NOMO-1 (cell line): ENCODE data around the gene SPART.
"Not testable (repeated sequence)": the region's sequence is repeated elsewhere in the genome, so short reads cannot be mapped to it uniquely, and the experiment has no call there.

ENCODE experiments used
- DNase-seq, 2 experiments: peaks; one replicate each; lab custom pipeline; 2025; ENCODE audit not compliant: unreplicated experiment in 2 of 2; lab: John Stamatoyannopoulos, UW

The SPART gene

DNA sequence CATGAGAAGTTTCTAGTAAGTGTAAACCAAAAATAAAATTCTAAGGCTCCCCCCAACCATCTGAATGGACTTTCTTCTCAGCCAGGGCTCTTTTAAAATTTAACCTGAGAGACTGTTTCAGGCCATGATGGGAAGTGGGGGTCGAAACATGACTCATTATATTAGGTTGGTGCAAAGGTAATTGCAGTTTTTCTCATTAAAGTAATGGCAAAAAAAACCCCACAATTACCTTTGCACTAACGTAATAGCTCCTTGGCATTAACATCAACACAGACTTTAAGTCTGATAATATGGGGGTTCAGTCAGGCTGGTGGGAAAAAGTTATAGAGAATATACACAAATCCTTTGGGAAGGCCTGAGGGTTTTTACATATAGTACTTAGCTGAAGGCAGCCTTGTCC is 9.4 kb upstream of the SPART start:
- DNase-seq: no peak

DNA sequence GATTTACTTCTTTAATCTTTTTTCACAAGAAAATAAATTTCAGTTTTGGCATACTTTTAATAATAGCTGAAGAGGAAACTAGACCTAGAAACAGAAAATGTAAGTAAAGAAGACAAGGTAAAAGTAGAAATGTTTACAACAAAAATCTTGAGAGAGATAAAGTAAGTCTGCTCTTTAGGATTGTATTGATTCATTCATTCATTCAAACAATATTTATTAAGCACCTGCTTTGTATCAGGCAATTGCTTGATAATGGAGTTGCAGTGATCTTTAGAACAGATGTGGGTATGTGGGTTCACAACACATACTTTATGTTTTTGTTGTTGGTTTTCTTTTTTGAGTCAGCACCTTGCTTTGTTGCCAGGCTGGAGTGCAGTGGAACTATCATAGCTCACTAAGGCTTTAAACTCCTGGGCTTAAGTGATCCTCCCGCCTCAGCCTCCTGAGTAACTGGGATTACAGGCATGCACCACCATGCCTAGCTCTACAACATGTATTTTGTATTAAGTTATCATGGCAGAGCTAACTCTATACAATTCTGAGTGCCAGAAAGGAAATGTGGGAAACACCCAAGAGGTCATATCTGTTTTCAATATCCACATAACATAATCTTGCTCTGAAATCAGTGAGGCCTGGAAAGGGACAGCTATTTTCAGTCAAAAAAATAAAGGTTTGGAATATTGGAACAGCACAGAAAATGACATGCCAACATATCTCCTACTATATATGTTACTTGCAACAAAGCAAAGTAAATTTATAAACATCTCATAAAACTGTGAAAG is 8.8 kb upstream of the SPART start:
- DNase-seq: no peak

DNA sequence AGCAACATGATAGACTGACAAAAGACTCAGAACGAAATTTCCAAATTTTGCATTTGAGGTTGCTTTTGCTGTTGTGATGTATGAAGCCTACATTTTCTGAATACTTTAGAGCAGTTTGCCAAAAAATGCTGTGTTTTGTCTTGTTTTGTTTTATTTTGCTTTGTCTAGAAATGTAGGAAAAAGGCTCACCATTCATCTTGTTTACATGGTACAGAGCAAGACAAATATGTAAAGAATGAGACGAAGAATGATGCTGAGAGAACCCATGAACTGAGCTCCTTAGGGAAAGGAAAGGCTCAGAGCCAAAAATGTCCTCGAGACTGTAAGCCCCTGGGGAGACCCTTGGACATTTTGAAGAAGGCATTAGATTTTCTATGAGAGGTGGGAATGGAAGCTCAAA is 6.8 kb upstream of the SPART start:
- DNase-seq: no peak

DNA sequence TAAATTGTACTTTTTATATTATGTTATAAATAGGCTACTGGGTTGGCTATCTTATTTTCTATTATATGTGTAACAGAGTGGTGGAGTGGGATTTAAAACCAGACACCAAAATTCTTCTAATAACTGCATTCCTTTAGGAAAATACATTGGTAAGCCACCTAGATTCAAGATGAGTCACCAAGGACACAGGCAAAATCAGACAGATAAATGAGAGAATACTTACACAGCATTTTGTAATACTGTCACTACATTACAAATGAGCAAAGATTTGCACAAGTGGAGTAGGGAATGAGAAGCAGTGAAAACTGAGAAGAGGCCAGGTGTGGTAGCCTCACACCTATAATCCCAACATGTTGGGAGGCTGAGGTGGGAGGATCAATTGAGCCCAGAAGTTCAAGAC is 6.2 kb upstream of the SPART start:
- DNase-seq: no peak

DNA sequence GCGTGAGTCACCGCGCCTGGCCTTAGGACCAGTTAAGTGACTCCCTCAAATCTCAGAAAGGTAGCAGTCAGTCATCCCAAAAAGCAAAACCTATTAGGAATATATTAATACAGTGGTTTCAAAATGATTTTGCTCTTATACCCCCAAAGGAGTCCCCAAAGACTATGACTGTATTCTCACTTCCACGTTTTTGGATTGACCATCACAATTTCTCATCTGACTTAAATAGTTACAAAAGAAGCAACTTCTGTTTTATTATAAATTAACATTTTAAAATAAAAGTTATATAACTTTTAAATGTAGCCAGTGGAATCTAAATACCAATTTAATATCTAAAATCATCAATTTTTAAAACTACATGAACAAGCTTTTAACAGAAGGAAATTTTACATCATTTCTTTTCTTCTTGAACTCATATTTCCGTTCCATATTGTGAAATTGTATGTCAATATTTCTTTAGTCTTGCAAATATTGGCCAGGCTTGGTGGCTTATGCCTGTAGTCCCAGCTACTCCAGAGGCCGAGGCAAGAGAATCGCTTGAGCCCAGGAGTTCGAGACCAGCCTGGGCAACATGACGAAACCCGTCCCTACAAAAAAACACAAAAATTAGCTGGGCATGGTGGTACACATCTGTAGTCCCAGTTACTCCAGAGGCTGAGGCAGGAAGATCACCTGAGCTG is 1.5 kb upstream of the SPART start:
- DNase-seq: peak; percentile 19 to 70

DNA sequence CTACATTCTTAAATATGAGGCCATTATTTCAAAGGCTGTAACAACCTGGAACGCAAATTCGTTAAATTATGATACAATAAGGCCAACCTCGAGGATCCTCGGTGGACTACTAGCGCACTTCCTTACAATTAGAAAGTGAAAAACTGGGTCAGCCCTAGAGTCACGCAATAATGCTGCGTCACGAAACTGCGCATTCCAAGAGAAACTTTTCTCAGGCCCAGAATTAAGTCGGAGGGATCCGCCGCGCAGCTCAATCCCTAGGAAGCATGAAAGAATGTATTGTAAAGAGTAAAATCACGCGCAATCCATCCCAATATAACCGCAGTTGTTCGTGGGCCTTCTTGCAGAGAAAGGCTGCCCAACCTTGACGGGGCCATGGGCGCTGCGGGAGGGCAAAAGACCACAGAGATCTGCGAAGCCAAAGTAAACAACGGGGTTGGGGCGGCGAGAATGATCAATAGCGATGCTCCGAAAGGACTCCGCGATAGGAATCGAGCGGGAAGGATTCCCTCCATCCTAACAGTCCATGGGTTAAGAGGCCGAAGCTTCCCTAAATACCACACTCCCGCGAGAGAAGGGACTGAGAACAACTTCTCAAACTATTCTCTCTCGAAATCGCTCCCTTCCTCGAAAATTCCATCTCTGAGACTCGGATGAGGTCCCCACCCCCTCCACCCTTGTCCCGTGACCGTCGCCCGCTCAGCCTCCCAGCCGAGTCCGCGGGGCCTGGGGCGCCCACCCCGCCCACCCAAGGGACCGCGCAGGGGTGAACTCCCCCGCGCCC is 564 bp downstream of the SPART start:
- peak; percentile 55 to 78 for DNase-seq

DNA sequence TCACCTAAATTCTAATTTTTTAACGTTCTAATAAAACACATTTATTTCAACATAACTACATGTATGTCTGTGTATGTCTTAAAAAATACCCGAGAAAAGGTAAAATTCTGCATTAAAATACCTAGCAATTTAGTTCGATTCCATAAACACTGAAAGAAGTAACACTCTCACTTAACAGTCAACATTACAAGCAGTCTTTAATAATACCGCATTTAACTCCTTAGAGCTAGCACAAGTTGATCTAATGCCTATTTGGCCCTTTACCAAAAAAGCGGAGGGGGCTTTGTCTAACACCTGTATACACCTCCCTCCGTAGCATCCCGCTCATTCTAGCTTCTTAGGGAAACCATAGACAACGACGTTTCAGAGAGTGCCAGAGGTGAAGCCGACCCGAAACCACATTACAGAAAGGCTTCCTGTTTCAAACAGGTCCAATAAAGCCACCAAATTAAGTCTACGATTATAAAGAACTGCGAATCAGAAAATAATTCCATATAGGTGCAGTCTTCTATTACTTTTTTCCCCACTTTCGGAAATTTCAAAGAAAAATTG is 1.2 kb downstream of the SPART start:
- peak in 1 of 2 experiments; percentile 73 for DNase-seq

DNA sequence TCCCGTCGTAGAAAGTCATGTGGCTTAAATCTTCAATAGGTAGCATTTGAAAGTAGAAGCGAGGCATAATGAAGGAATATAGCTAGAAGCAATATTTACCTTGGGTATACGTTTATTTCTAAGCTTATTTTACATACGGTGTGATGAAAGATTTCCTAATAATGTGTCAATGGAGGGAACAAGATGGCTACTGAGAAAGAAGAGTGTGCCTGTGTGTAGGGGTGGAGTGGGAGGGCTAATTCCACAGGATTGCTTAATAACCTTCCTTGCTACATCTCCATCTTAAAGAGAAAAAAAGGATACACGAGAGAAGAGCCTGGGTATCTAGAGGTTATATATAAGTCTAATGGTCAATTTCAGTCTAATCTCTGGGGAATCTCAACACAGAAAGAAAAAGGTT is 2.0 kb downstream of the SPART start:
- DNase-seq: peak; percentile 55

DNA sequence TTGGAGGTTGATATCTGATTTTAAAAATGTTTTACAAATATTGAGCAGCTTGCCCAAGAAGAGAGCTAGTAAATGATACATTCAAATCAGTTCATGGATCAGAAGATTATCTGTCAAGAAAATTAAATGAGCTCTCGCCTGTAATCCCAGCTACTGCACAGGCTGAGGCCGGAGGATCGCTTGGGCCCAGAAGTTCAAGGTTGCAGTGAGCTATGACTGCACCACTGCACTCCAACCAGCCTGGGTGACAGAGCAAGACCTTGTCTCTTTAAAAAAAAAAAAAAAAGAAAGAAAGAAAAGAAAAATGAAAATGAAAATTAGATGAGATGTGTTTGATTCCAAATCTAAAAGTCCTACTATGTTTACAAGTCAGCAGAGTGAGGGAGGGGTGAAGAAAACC is 2.4 kb downstream of the SPART start:
- no peak for DNase-seq

DNA sequence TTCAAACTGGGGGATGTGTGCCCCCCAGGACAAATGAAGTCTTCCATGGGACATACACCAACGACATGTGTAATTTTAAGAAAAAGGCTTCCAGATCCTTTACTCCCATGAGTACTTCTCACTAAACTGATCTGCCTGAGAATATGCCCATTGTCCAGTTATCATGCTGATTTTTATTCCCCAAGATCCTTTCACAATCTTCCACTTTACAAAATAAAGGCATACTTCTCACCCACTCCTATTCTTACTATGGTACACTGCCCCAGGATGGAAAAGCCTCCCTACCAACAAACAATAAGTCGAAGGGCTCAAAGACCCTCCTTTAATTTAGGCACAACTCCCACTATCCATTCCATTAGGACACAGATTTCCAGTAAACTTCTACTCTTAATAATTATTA is 3.5 kb downstream of the SPART start:
- DNase-seq: no peak

DNA sequence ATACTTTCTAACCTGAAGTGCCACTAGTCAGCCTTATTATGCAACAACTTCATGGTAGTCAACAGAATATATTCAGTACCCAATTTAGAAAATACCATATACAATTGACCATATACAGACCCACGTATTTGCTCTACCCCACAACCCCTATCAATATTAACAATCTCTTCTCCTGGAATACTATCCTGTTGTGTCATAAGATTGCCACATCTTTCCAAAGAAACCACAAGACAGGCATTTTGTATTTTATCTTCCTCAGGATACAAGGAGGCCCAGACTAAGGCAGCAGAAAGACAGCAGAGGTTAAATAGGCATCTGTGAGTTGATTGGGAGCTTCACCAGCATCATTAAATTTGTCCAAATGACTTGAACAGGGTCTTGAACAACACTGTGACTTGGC is 4.5 kb downstream of the SPART start:
- no peak for DNase-seq

DNA sequence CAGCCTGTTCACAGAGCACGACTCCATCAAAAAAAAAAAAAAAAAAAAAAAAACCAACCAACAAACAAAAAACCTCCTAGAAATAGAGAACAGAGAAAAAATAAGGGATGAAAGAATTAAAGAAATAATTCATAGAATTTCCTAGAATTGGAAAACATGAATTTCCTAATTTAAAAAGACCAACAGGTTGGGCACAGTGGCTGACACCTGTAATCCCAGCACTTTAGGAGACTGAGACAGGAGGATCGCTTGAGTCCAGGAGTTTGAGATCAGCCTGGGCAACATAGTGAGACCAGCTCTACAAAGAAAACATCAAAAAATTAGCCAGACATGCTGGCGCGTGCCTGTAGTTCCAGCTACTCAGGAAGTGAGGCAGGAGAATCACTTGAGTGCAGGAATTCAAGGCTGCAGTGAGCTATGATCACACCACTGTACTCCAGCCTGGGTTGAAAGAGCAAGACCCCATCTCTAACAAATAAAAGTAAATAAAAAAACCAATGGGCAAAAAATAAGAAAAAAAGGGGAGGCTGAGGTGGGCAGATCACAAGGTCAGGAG is 6.5 kb downstream of the SPART start:
- DNase-seq: no peak

DNA sequence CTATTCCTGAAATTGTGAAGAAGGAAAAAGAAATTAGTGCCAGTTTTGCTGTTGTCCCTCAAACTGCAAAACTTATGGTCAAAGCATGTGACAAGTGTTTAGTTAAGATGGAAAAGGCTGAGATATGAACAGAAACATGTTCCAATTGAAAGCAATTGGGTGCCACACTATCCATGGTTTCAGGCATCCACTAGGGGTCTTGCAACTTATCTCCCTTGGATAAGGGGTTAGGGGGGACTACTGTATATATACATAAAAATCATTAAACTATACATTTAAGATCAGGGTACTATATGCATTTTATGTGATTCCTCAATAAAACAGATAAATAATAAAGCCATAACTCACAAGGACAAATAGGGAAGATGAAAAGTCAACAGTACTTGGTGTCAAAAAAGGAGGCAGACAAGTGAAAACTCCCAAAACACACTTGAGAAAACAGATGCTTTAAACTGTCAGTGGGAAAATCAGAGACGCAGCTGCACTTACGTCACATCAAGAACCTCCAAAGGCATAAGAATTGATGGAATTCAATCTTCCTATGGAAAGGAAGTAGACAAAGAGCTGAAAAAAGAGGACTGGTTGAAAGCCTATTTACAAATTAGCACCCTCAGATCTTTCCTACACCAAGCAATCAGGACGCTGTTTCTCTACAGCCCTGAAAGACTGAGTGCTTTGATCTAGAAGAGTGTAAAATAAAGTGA is 8.1 kb downstream of the SPART start:
- DNase-seq: no peak

DNA sequence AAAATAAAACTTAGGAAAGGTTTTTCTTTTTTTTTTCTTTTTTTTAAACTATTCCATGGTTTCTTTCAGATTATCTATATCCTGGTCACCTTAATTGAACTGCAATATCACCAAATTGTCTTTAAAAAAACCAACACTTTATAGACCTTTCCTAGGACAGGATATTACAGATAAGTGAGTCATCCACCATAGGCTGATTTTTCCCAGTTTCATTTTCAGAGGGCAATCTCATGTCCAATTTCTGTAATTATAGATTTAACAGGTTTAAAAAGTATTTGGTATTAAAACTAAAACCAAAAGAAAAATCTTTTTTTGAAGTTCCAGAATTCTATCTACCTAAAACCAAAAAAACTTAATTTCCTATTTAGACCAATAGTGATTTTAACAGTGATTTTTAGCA is 13.2 kb downstream of the SPART start:
- DNase-seq: no peak

DNA sequence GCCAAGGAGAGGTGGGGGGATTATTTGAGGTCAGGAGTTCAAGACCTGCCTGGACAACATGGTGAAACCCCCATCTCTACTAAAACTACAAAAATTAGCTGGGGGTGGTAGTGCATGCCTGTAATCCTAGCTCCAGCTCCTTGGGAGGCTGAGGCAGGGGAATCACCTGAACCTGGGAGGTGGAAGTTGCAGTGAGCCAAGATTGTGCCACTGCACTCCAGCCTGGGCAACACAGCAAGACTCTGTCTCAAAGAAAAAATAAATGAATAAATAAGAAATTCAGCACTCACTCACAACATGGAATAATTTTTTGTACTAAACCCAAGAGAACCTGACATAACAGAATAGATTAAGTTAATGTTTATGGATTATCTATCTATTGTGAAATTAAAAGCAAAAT is 13.9 kb downstream of the SPART start:
- DNase-seq: not testable (repeated sequence)

DNA sequence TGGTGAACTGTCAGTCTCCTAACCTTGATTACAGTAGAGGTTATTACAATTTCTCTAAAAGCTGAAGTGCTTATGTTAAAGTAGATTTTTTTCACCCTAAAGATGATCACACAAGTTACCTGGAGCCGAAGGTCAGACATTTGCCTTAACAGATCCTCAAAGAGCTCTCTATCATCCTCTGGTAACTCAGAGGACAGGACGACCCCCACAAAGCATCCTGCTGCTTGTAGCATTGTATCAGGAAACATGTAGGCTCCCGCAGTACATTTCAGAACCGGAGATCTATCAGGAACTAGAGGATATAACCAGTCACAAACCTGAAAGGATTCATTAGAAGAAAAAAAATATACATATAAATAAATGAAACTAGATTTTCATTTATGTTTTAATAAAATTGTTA is 14.9 kb downstream of the SPART start:
- no peak for DNase-seq

DNA sequence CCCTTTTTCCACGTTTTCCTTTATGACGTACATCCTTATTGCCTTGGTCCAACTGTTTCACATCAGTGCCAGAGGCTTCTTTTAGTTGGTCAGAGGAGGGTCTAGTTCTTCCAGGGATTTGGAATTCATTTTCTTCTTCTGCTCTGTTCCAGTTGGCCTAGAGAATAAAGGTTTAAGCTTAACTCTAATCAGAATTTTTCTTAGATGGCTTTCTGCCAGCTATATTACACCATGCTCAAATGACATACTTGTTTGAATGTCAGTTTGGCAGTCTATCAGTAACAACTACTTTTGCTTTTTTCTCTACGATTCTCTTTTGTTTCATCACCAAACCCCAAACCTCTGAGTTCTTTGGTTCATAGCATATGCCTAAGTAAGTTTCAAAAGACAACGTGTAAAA is 16.8 kb downstream of the SPART start:
- no peak for DNase-seq

DNA sequence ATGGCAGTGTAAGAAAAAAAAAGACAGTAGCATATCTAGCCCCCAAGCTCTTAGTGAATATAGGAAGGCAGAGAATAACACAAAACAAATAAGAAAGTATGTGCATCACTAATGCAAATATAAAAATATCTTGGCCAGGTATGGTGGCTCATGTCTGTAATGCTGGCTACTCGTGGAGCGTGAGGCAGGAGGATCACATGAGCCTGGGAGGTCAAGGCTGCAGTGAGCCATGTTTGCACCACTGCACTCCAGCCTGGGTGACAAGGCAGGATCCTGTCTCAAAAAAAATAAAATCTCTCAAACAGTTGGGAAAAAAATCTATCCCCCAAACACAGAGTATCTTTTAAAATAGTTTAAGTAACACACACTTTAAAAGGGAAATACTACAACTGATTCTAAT is 17.4 kb downstream of the SPART start:
- no peak for DNase-seq

DNA sequence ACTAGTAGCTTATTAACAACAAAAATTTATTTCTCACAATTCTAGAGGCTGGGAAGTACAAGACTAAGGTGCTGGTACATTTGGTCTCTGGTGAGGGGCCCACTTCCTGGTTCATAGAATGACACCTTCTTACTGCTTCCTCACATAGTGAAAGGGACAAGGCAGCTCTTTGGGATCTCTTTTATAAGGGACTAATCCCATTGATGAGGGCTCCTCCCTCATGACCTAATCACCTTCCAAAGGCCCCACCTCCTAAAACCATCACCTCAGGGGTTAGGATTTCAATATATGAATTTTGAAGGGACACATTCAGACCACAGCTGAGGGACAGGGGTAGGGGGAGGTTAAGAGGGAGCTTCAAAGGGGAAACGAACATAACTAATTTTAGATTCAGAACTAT is 20.3 kb downstream of the SPART start:
- no peak for DNase-seq

DNA sequence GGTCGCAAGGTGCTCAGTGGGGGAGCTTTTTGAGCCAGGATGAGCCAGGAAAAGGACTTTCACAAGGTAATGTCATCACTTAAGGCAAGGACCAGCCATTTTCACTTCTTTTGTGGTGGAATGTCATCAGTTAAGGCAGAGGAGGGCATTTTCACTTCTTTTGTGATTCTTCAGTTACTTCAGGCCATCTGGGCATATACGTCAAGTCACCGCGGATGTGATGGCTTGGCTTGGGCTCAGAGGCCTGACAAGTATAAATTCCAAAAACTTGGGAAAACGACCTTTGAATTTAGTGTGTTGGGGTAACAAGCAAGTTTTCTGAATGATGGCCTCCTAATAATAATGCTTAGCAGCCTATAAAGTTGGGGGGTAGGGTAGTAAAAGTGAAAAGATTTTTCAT is 21.3 kb downstream of the SPART start:
- DNase-seq: not testable (repeated sequence)
